ENCODE results near the gene LIMCH1. TPM values are rescaled to one million over a fixed set of nuclear protein-coding genes. Genes with fewer than 3 reads are reported as not detected.

The LIMCH1 gene
- total and polyA plus RNA-seq, 8 donors: 4.7 to 37.1 (median 17.4) TPM

GRCh38 chr4:41658163-41658562 is 120.2 kb downstream of the LIMCH1 start:
- intact Hi-C loops (cut with DNase I; ENCODE audit: low total_unique reads): no loop called here
- WGBS, 5 donors: 24 to 52% (median 35%) methylated on average over 4 of the region's 4 CpGs
- DNase-seq: no peak
- H3K9me3 ChIP-seq: no peaks in the 10 kb centered on the region
- H3K27ac ChIP-seq: no peak overlapping the region
- no peaks in the 10 kb centered on the region for H3K27me3 ChIP-seq
- H3K36me3 ChIP-seq: no peaks in the 10 kb centered on the region
- H3K4me1 ChIP-seq: peaks cover 0 to 12% (median 0%) of the 10 kb centered on the region in 4 donors
- H3K4me3 ChIP-seq: no peak overlapping the region
- no peak for TF ChIP-seq POLR2AphosphoS5 (IDR thresholded peaks at IDR 0.05)
- no peak for TF ChIP-seq EP300 (IDR thresholded peaks at IDR 0.05)
- TF ChIP-seq POLR2A (IDR thresholded peaks at IDR 0.05): no peak
- TF ChIP-seq CTCF (IDR thresholded peaks at IDR 0.05): no peak

GRCh38 chr4:41660352-41660751 is 122.4 kb downstream of the LIMCH1 start:
- no peak for DNase-seq
- TF ChIP-seq POLR2AphosphoS5 (IDR thresholded peaks at IDR 0.05): no peak
- Histone ChIP-seq H3K4me3 (no peak overlapping the region), H3K4me1 (peaks cover 0 to 12% (median 0%) of the 10 kb centered on the region in 4 donors), H3K9me3 (no peaks in the 10 kb centered on the region), H3K27me3 (no peaks in the 10 kb centered on the region), H3K27ac (no peak overlapping the region), H3K36me3 (no peaks in the 10 kb centered on the region)
- 90 to 97% (median 93%) methylated on average over 3 of the region's 3 CpGs for WGBS, 5 donors
- intact Hi-C loops (cut with DNase I; ENCODE audit: low total_unique reads): no loop called here

- peak; percentile 65 to 81 for DNase-seq
- TF ChIP-seq CTCF (IDR thresholded peaks at IDR 0.05) (peak in 5 of 7 experiments; percentile 64 to 96 (median 92)), POLR2AphosphoS5 (IDR thresholded peaks at IDR 0.05) (no peak)
- H3K27ac ChIP-seq: no peak overlapping the region
- peaks cover 0 to 4% (median 0%) of the 10 kb centered on the region in 4 donors for H3K4me1 ChIP-seq
- H3K27me3 ChIP-seq: no peaks in the 10 kb centered on the region
- intact Hi-C loops (cut with DNase I; ENCODE audit: low total_unique reads): no loop called here
- 44 to 52% (median 49%) methylated on average over 7 of the region's 7 CpGs for WGBS, 5 donors
- H3K36me3 ChIP-seq: no peaks in the 10 kb centered on the region
- no peak overlapping the region for H3K4me3 ChIP-seq
- H3K9me3 ChIP-seq: no peaks in the 10 kb centered on the region
Observed at GRCh38 chr4:41661442-41662076, 123.6 kb downstream of the LIMCH1 start.

- no peak overlapping the region for H3K4me3 ChIP-seq
- 66 to 83% (median 75%) methylated on average over 3 of the region's 3 CpGs for WGBS, 5 donors
- intact Hi-C loops (cut with DNase I; ENCODE audit: low total_unique reads): no loop called here
Observed at GRCh38 chr4:41665636-41666207, 127.8 kb downstream of the LIMCH1 start.

More at GRCh38 chr4:41665636-41666207, 127.8 kb downstream of the LIMCH1 start:
- Histone ChIP-seq H3K27me3 (no peaks in the 10 kb centered on the region), H3K9me3 (no peaks in the 10 kb centered on the region), H3K27ac (no peak overlapping the region), H3K4me1 (peaks cover 0 to 7% (median 2%) of the 10 kb centered on the region in 4 donors), H3K36me3 (no peaks in the 10 kb centered on the region)
- no peak for TF ChIP-seq CTCF (IDR thresholded peaks at IDR 0.05)
- no peak for TF ChIP-seq POLR2AphosphoS5 (IDR thresholded peaks at IDR 0.05)
- no peak for TF ChIP-seq POLR2A (IDR thresholded peaks at IDR 0.05)
- TF ChIP-seq EP300 (IDR thresholded peaks at IDR 0.05): no peak
- DNase-seq: no peak
